UCSD-AML1 (cell line): Measurements from ENCODE around the gene GPATCH4.
"Not testable (repeated sequence)": the region's sequence is repeated elsewhere in the genome, so short reads cannot be mapped to it uniquely, and the experiment has no call there.

ENCODE experiments used
- DNase-seq: peaks from one replicate; lab custom pipeline; 2025; ENCODE audit not compliant: unreplicated experiment; lab: John Stamatoyannopoulos, UW

GPATCH4 gene

GRCh38 chr1:156601122-156601830 lies at the start of gene GPATCH4:
Gene GPATCH4 (minus strand): TSS chr1:156601479.
- DNase-seq: peak; percentile 77

GRCh38 chr1:156648951-156649350 lies 47.7 kb upstream of the GPATCH4 start:
- DNase-seq: no peak

GRCh38 chr1:156648496-156648895 lies 47.2 kb upstream of the GPATCH4 start:
- no peak for DNase-seq

GRCh38 chr1:156647351-156647750 lies 46.1 kb upstream of the GPATCH4 start:
- DNase-seq: no peak

- no peak for DNase-seq
Measured at GRCh38 chr1:156646738-156647211, 45.5 kb upstream of the GPATCH4 start.

- DNase-seq: no peak
Measured at GRCh38 chr1:156645666-156646065, 44.4 kb upstream of the GPATCH4 start.

- no peak for DNase-seq
Measured at GRCh38 chr1:156645056-156645455, 43.8 kb upstream of the GPATCH4 start.

GRCh38 chr1:156644640-156645039 lies 43.4 kb upstream of the GPATCH4 start:
- no peak for DNase-seq

- DNase-seq: no peak
Measured at GRCh38 chr1:156644146-156644545, 42.9 kb upstream of the GPATCH4 start.

GRCh38 chr1:156643778-156644092 lies 42.5 kb upstream of the GPATCH4 start:
- peak; percentile 84 for DNase-seq

- DNase-seq: no peak
Measured at GRCh38 chr1:156643049-156643777, 41.9 kb upstream of the GPATCH4 start.

GRCh38 chr1:156642265-156643048 lies 41.2 kb upstream of the GPATCH4 start:
- no peak for DNase-seq

GRCh38 chr1:156641761-156642264 lies 40.5 kb upstream of the GPATCH4 start, which contains the start of gene BCAN:
Gene BCAN (plus strand): TSS chr1:156642117. CDS start chr1:156646055, 3,938 bp downstream.
- DNase-seq: no peak

- no peak for DNase-seq
Measured at GRCh38 chr1:156640842-156641706, 39.8 kb upstream of the GPATCH4 start.

- no peak for DNase-seq
Measured at GRCh38 chr1:156639601-156640101, 38.4 kb upstream of the GPATCH4 start.

GRCh38 chr1:156638189-156638985 lies 37.1 kb upstream of the GPATCH4 start:
- DNase-seq: no peak

GRCh38 chr1:156632355-156632754 lies 31.1 kb upstream of the GPATCH4 start:
- DNase-seq: no peak

GRCh38 chr1:156631152-156631551 lies 29.9 kb upstream of the GPATCH4 start:
- DNase-seq: not testable (repeated sequence)

GRCh38 chr1:156629823-156630449 lies 28.7 kb upstream of the GPATCH4 start:
- no peak for DNase-seq
